Measurements from ENCODE around the gene SMOC2. TPM values are rescaled to one million over a fixed set of nuclear protein-coding genes. Genes with fewer than 3 reads are reported as not detected.

SMOC2 gene
- total and polyA plus RNA-seq, 2 donors from 2014 or later = 6.5 to 13.1 TPM

GRCh38 chr6:168578036-168578435 is 137.1 kb downstream of the SMOC2 start:
- DNase-seq = no peak
- no peak for TF ChIP-seq CTCF (IDR thresholded peaks at IDR 0.05; ENCODE audit: borderline replicate concordance, extremely low read depth, insufficient read depth)
- no peak overlapping the region for H3K9ac ChIP-seq (ENCODE audit: low read length in 3 of 3)
- intact Hi-C loops (cut with DNase I) = no loop called here
- no peaks in the 10 kb centered on the region for H3K4me1 ChIP-seq (ENCODE audit: control insufficient read depth in 2 of 3, insufficient read depth in 2 of 3, low read depth in 1 of 3, low read length in 3 of 3)
- H3K36me3 ChIP-seq (ENCODE audit: control insufficient read depth in 2 of 3, insufficient read depth in 3 of 3, low read length in 3 of 3) = no peaks in the 10 kb centered on the region
- H3K9me3 ChIP-seq (ENCODE audit: control insufficient read depth in 2 of 3, insufficient read depth in 1 of 3, low read length in 3 of 3) = no peaks in the 10 kb centered on the region
- FAIRE-seq = no peak
- H3K4me3 ChIP-seq (ENCODE audit: low read length in 3 of 3) = no peak overlapping the region
- no peaks in the 10 kb centered on the region for H3K27me3 ChIP-seq (ENCODE audit: control insufficient read depth, insufficient read depth, low read length)
- H3K27ac ChIP-seq (ENCODE audit: low read depth in 2 of 2, low read length in 2 of 2) = no peak overlapping the region

- Histone ChIP-seq H3K4me3 (ENCODE audit: low read length in 3 of 3) (no peak overlapping the region), H3K9me3 (ENCODE audit: control insufficient read depth in 2 of 3, insufficient read depth in 1 of 3, low read length in 3 of 3) (no peaks in the 10 kb centered on the region), H3K36me3 (ENCODE audit: control insufficient read depth in 2 of 3, insufficient read depth in 3 of 3, low read length in 3 of 3) (no peaks in the 10 kb centered on the region), H3K27me3 (ENCODE audit: control insufficient read depth, insufficient read depth, low read length) (no peaks in the 10 kb centered on the region), H3K4me1 (ENCODE audit: control insufficient read depth in 2 of 3, insufficient read depth in 2 of 3, low read depth in 1 of 3, low read length in 3 of 3) (no peaks in the 10 kb centered on the region), H3K27ac (ENCODE audit: low read depth in 2 of 2, low read length in 2 of 2) (no peak overlapping the region), H3K9ac (ENCODE audit: low read length in 3 of 3) (no peak overlapping the region)
- no peak for DNase-seq
- no peak for FAIRE-seq
- no peak for TF ChIP-seq CTCF (IDR thresholded peaks at IDR 0.05; ENCODE audit: borderline replicate concordance, extremely low read depth, insufficient read depth)
- intact Hi-C loops (cut with DNase I) = no loop called here
Observed at GRCh38 chr6:168581236-168581635, 140.3 kb downstream of the SMOC2 start.

- H3K9ac ChIP-seq (ENCODE audit: low read length in 3 of 3) = no peak overlapping the region
- H3K27me3 ChIP-seq (ENCODE audit: control insufficient read depth, insufficient read depth, low read length) = no peaks in the 10 kb centered on the region
- no peaks in the 10 kb centered on the region for H3K36me3 ChIP-seq (ENCODE audit: control insufficient read depth in 2 of 3, insufficient read depth in 3 of 3, low read length in 3 of 3)
- no peak for TF ChIP-seq CTCF (IDR thresholded peaks at IDR 0.05; ENCODE audit: borderline replicate concordance, extremely low read depth, insufficient read depth)
- DNase-seq = no peak
- H3K4me3 ChIP-seq (ENCODE audit: low read length in 3 of 3) = no peak overlapping the region
- no peaks in the 10 kb centered on the region for H3K4me1 ChIP-seq (ENCODE audit: control insufficient read depth in 2 of 3, insufficient read depth in 2 of 3, low read depth in 1 of 3, low read length in 3 of 3)
- no peak overlapping the region for H3K27ac ChIP-seq (ENCODE audit: low read depth in 2 of 2, low read length in 2 of 2)
- FAIRE-seq = no peak
- H3K9me3 ChIP-seq (ENCODE audit: control insufficient read depth in 2 of 3, insufficient read depth in 1 of 3, low read length in 3 of 3) = no peaks in the 10 kb centered on the region
- intact Hi-C loops (cut with DNase I) = no loop called here
Observed at GRCh38 chr6:168581706-168582105, 140.7 kb downstream of the SMOC2 start.

GRCh38 chr6:168582571-168582981 is 141.6 kb downstream of the SMOC2 start:
- Histone ChIP-seq H3K9ac (ENCODE audit: low read length in 3 of 3) (no peak overlapping the region), H3K36me3 (ENCODE audit: control insufficient read depth in 2 of 3, insufficient read depth in 3 of 3, low read length in 3 of 3) (no peaks in the 10 kb centered on the region), H3K27ac (ENCODE audit: low read depth in 2 of 2, low read length in 2 of 2) (no peak overlapping the region), H3K27me3 (ENCODE audit: control insufficient read depth, insufficient read depth, low read length) (no peaks in the 10 kb centered on the region), H3K4me3 (ENCODE audit: low read length in 3 of 3) (no peak overlapping the region), H3K4me1 (ENCODE audit: control insufficient read depth in 2 of 3, insufficient read depth in 2 of 3, low read depth in 1 of 3, low read length in 3 of 3) (no peaks in the 10 kb centered on the region), H3K9me3 (ENCODE audit: control insufficient read depth in 2 of 3, insufficient read depth in 1 of 3, low read length in 3 of 3) (no peaks in the 10 kb centered on the region)
- TF ChIP-seq CTCF (IDR thresholded peaks at IDR 0.05; ENCODE audit: borderline replicate concordance, extremely low read depth, insufficient read depth) = no peak
- intact Hi-C loops (cut with DNase I) = no loop called here
- FAIRE-seq (no peak), DNase-seq (no peak)
